GM19397 (cell line): Measurements from ENCODE around the gene MAN2B1.
"Not testable (repeated sequence)": the region's sequence is repeated elsewhere in the genome, so short reads cannot be mapped to it uniquely, and the experiment has no call there.

ENCODE experiments used
- ATAC-seq: cut with Tn5 transposase; IDR thresholded peaks from one replicate; pipeline ENCODE4 v1.9.1; 2021; ENCODE audit warnings: mild to moderate bottlenecking, moderate library complexity; ENCODE audit not compliant: unreplicated experiment

Gene MAN2B1

DNA sequence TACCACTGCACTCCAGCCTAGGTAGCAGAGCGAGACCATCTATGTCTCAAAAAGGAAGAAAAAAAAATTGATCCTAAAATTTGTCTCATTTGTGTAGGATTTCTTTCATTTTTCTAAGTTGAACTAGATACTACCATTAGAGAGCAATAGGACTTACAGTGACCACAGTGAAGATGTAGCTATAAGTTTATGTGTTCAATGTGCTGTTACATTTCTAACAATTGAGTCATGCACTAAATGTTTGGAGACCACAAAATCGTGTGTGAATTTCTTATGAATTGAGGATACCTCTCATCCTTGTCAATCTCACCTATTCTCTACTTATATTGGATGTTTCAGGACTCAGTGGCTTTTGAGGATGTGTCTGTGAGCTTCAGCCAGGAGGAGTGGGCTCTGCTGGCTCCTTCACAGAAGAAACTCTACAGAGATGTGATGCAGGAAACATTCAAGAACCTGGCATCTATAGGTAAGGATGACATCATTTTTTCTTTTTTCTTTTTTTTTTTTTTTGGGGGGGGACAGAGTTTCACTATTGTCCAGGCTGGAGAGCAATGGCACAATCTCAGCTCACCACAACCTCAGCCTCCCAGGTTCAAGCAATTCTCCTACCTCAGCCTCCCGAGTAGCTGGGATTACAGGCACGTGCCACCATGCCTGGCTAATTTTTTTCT, 43.0 kb downstream of the MAN2B1 start:
- no peak for ATAC-seq

DNA sequence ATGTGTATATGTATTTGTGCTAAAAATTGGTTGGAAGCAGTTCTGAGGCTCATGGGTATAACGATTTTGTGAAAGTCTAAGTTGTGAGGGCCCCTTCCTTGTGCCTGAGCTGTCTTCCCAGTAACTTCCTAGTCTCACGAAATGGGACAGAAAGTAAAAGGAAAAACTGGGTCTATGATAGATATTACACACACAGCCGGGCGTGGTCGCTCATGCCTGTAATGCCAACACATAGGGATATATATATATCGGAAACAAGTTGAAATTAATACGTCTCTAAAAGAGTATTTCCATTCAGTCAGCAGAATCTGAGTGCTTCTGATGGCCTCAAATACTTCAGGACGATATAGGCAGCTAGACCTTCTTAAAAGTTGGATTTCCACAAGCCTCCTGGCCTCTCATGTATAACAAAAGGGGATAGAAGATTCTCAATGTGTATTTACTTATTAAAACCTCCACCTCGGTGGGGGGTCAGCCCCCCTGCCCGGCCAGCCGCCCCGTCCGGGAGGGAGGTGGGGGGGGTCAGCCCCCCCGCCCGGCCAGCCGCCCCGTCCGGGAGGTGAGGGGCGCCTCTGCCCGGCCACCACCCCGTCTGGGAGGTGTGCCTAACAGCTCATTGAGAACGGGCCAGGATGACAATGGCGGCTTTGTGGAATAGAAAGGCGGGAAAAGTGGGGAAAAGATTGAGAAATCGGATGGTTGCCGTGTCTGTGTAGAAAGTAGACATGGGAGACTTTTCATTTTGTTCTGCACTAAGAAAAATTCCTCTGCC, 45.1 kb downstream of the MAN2B1 start:
- ATAC-seq = not testable (repeated sequence)

- ATAC-seq = no peak
These were observed 48.9 kb downstream of the MAN2B1 start for GRCh38 chr19:12617646-12618045.

GRCh38 chr19:12611361-12611699, 55.2 kb downstream of the MAN2B1 start:
- no peak for ATAC-seq

- peak; percentile 70 for ATAC-seq
These were observed 55.8 kb downstream of the MAN2B1 start, which contains the start of the genes ZNF490 and ZNF791 for GRCh38 chr19:12610540-12611360. TSS of gene ZNF490 (minus strand) at chr19:12610813. CDS start at chr19:12610680, 133 bp downstream. TSS of gene ZNF791 (plus strand) at chr19:12610920. CDS start at chr19:12611080, 160 bp downstream.

- no peak for ATAC-seq
These were observed 58.9 kb downstream of the MAN2B1 start for GRCh38 chr19:12607631-12608030.

GRCh38 chr19:12606796-12607195, 59.7 kb downstream of the MAN2B1 start:
- ATAC-seq = no peak

- no peak for ATAC-seq
These were observed 62.8 kb downstream of the MAN2B1 start for GRCh38 chr19:12603714-12604113.

- no peak for ATAC-seq
These were observed 68.9 kb downstream of the MAN2B1 start for GRCh38 chr19:12597594-12597993.

- no peak for ATAC-seq
These were observed 69.5 kb downstream of the MAN2B1 start for GRCh38 chr19:12596927-12597548.
